Measurements from ENCODE around the gene CWC22.
"Not testable (repeated sequence)": the region's sequence is repeated elsewhere in the genome, so short reads cannot be mapped to it uniquely, and the experiment has no call there.

CWC22 gene

GRCh38 chr2:179948058-179948457 is 59.0 kb downstream of the CWC22 start:
- no peak for DNase-seq

- DNase-seq = no peak
Measured at GRCh38 chr2:179946810-179947615, 60.1 kb downstream of the CWC22 start.

GRCh38 chr2:179946346-179946745 is 60.8 kb downstream of the CWC22 start:
- no peak for DNase-seq

- DNase-seq = no peak
Measured at GRCh38 chr2:179939259-179939658, 67.8 kb downstream of the CWC22 start.

GRCh38 chr2:179938026-179938425 is 69.1 kb downstream of the CWC22 start:
- DNase-seq = no peak

- no peak for DNase-seq
Measured at GRCh38 chr2:179936654-179937053, 70.4 kb downstream of the CWC22 start.

- DNase-seq = no peak
Measured at GRCh38 chr2:179936141-179936540, 71.0 kb downstream of the CWC22 start.

GRCh38 chr2:179932786-179933185 is 74.3 kb downstream of the CWC22 start:
- no peak for DNase-seq

GRCh38 chr2:179931502-179931901 is 75.6 kb downstream of the CWC22 start:
- no peak for DNase-seq

GRCh38 chr2:179929997-179930396 is 77.1 kb downstream of the CWC22 start:
- not testable (repeated sequence) for DNase-seq

- DNase-seq = no peak
Measured at GRCh38 chr2:179927041-179927440, 80.1 kb downstream of the CWC22 start.

GRCh38 chr2:179925713-179926112 is 81.4 kb downstream of the CWC22 start:
- no peak for DNase-seq

- DNase-seq = no peak
Measured at GRCh38 chr2:179917272-179917671, 89.8 kb downstream of the CWC22 start.

- no peak for DNase-seq
Measured at GRCh38 chr2:179915395-179915992, 91.6 kb downstream of the CWC22 start.

- no peak for DNase-seq
Measured at GRCh38 chr2:179913809-179914208, 93.3 kb downstream of the CWC22 start.

- DNase-seq = no peak
Measured at GRCh38 chr2:179911569-179911968, 95.5 kb downstream of the CWC22 start.

GRCh38 chr2:179910735-179911113 is 96.4 kb downstream of the CWC22 start:
- DNase-seq = no peak

- DNase-seq = no peak
Measured at GRCh38 chr2:179909845-179910734, 97.0 kb downstream of the CWC22 start.

GRCh38 chr2:179900655-179901054 is 106.4 kb downstream of the CWC22 start:
- DNase-seq = no peak

GRCh38 chr2:179899666-179900065 is 107.4 kb downstream of the CWC22 start:
- no peak for DNase-seq

GRCh38 chr2:179898873-179899272 is 108.2 kb downstream of the CWC22 start:
- peak; percentile 8 for DNase-seq

All from NCI-H345 (cell line).